GM18861 (cell line): ENCODE data around the gene HIVEP3.

Source experiments
- ATAC-seq: cut with Tn5 transposase; IDR thresholded peaks from one replicate; pipeline ENCODE4 v1.9.1; 2021; ENCODE audit not compliant: unreplicated experiment

The HIVEP3 gene

GRCh38 chr1:41641475-41641814 lies 277.3 kb downstream of the HIVEP3 start:
- ATAC-seq = peak; percentile 48

GRCh38 chr1:41640756-41641474 lies 277.8 kb downstream of the HIVEP3 start:
- no peak for ATAC-seq

- no peak for ATAC-seq
Measured at GRCh38 chr1:41640141-41640751, 278.5 kb downstream of the HIVEP3 start.

GRCh38 chr1:41639332-41639936 lies 279.3 kb downstream of the HIVEP3 start:
- ATAC-seq = no peak

- no peak for ATAC-seq
Measured at GRCh38 chr1:41638086-41639024, 280.4 kb downstream of the HIVEP3 start.

GRCh38 chr1:41637367-41637766 lies 281.4 kb downstream of the HIVEP3 start:
- no peak for ATAC-seq

DNA sequence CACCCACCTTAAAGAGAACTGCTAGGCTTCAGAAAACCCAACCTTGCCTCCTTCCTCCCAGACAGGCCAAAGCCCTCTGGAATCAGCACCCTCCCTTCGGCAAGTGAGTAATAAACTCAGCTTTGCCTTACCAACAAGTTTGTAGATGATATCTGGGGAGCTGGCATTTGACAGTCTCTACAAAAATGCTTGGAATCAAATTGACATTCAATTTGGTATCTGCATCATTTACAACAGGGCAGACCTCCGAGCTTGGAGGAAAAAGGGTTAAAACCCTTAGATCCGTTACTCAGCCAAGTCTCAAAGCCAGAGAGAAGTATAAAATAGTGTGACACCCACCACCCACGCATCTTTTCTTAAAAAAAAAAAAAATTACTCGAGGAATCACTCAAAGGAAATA lies 285.0 kb downstream of the HIVEP3 start:
- no peak for ATAC-seq

- ATAC-seq = no peak
Measured at GRCh38 chr1:41632781-41633575, 285.7 kb downstream of the HIVEP3 start.

DNA sequence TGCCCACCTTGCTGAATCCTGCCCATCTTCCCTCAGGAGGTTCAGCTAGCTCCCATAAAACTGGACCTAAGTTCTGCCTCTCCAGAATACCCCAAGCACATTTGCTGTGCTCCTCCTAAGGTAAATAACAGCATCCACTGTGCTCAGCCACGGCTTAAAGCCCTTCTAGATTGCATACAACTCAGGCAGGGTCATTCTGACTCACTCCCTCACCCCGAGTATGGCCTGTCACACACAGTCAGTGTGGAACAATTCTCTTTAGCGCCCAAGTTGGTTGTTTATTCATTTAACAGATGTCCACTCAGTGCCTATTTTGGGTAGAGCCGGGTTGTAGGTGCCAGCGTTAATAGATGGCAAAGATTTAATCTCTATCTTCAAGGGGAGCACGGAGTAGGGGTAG lies 286.8 kb downstream of the HIVEP3 start:
- no peak for ATAC-seq

GRCh38 chr1:41631154-41631553 lies 287.6 kb downstream of the HIVEP3 start:
- ATAC-seq = no peak

GRCh38 chr1:41629571-41629970 lies 289.2 kb downstream of the HIVEP3 start:
- no peak for ATAC-seq

GRCh38 chr1:41629141-41629540 lies 289.6 kb downstream of the HIVEP3 start:
- ATAC-seq = no peak

GRCh38 chr1:41627491-41628280 lies 291.0 kb downstream of the HIVEP3 start:
- ATAC-seq = no peak

DNA sequence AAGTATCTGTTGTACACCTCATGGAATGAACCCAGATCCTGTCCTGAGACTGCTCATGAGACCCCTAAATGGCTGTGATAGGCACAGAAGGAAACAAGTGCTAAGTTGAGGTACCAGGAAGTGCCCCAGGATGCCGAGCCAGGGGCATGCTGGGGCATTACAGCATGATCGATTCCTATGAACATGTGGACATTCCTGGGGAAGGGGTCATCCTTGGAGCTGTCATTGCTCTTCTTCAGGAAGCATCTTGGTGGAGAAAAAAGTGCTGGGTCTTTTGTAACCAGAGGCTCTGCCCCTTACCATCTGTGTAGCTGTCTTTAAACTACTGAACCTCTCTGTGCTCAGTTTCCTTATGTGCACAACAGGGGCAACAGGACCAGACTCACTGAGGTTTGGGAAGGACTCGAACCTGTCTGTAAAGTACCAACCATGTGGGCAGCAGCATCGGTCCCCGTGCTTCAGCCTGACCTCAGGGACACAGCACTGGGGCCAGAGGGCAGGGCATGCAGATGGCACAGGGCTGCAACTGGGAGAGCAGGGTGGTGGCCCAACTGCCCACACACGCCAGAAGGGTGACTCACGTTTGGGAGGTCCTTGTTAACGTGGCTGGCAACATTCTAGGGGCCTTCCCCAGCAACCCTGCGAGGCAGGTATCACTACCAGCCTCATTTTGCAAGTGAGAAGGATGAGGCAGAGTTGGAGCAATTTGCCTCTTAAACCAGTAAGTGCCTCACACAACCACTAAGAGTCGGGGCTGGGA lies 291.9 kb downstream of the HIVEP3 start:
- ATAC-seq = no peak

GRCh38 chr1:41626146-41626545 lies 292.6 kb downstream of the HIVEP3 start:
- ATAC-seq = no peak

DNA sequence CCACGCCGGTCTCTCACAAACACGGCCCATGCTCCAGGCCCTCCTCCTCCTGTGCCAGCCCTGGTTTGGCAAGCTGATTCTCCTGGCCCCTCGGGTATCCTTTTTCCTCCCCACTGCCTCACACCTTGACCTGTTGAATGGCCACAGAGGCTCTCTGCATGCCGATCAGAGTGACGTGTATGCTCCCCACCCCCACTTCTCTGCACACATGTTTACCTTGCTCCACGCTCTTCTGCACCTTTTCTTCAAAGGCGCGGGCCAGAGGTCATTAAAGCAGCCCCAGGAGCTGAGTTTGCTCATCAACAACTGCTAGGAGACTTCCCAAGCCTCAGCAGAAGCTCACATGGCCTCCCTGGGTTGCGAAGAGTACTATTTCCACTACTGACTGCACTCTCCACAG lies 295.0 kb downstream of the HIVEP3 start:
- ATAC-seq = no peak

DNA sequence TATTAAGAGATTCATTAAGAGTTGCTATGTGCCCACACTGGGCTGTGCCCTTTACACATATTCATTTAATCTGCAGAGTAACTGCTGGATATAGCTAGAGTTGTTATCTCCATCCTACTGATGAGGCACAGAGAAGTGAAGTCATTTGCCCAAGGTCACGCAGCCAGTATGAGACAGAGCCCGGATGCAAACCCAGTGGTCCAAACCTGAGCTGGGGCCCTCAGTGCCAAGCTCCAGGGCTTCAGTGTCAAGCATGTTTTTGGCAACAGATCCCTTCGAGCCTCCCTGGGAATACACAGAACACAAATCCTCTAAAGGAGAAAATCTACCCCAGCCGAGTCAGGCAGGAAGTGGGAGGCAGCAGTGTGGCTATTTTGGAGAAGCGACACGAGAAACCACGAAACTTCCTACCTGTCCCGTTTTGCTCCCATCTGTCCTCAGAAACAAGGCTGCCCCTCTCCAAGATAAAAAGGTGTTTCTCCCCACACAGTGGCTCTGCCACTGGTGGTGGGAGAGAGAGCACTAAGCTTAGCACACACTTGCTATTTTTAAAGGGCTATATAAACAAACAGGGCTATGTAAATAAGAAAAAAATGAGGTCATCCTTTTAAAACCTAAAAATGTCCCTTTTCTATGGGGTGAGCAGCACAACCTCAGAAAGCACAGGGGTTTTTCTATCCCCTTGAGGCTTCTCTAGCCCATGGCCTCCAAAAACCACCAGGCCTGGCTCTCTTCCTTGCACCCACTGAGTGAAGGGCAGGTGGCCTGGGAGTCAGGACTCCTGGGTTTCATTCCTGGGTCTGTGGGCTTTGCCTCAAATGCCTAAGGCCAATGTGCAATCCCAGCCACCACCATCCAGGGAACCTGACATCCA lies 295.6 kb downstream of the HIVEP3 start:
- ATAC-seq = peak; percentile 78

GRCh38 chr1:41622402-41622801 lies 296.3 kb downstream of the HIVEP3 start:
- no peak for ATAC-seq
